ENCODE results near the gene ADSS1.

Gene ADSS1

GRCh38 chr14:104769324-104770071, 45.5 kb downstream of the ADSS1 start:
- DNase-seq (ENCODE audit: low spot score): no peak

- DNase-seq (ENCODE audit: low spot score): no peak
Measured at GRCh38 chr14:104770072-104770579, 46.1 kb downstream of the ADSS1 start.

GRCh38 chr14:104770851-104771272, 46.8 kb downstream of the ADSS1 start:
- DNase-seq (ENCODE audit: low spot score): no peak

- no peak for DNase-seq (ENCODE audit: low spot score)
Measured at GRCh38 chr14:104771374-104771773, 47.3 kb downstream of the ADSS1 start.

- no peak for DNase-seq (ENCODE audit: low spot score)
Measured at GRCh38 chr14:104771918-104772706, 48.1 kb downstream of the ADSS1 start.

GRCh38 chr14:104772707-104773504, 48.9 kb downstream of the ADSS1 start:
- DNase-seq (ENCODE audit: low spot score): no peak

- no peak for DNase-seq (ENCODE audit: low spot score)
Measured at GRCh38 chr14:104773505-104774452, 49.8 kb downstream of the ADSS1 start.

- no peak for DNase-seq (ENCODE audit: low spot score)
Measured at GRCh38 chr14:104774453-104775072, 50.5 kb downstream of the ADSS1 start.

GRCh38 chr14:104775073-104775489, 51.1 kb downstream of the ADSS1 start:
- no peak for DNase-seq (ENCODE audit: low spot score)

GRCh38 chr14:104776481-104776880, 52.5 kb downstream of the ADSS1 start:
- DNase-seq (ENCODE audit: low spot score): no peak

- DNase-seq (ENCODE audit: low spot score): no peak
Measured at GRCh38 chr14:104776961-104777807, 53.2 kb downstream of the ADSS1 start.

GRCh38 chr14:104777808-104778249, 53.8 kb downstream of the ADSS1 start:
- DNase-seq (ENCODE audit: low spot score): no peak

- no peak for DNase-seq (ENCODE audit: low spot score)
Measured at GRCh38 chr14:104778694-104779331, 54.8 kb downstream of the ADSS1 start.

- no peak for DNase-seq (ENCODE audit: low spot score)
Measured at GRCh38 chr14:104779776-104780512, 55.9 kb downstream of the ADSS1 start.

GRCh38 chr14:104780513-104781030, 56.5 kb downstream of the ADSS1 start:
- DNase-seq (ENCODE audit: low spot score): no peak

GRCh38 chr14:104781271-104782077, 57.4 kb downstream of the ADSS1 start:
- no peak for DNase-seq (ENCODE audit: low spot score)

- DNase-seq (ENCODE audit: low spot score): no peak
Measured at GRCh38 chr14:104782086-104782807, 58.2 kb downstream of the ADSS1 start.

All from hematopoietic multipotent progenitor cell treated with erythropoietin and hydrocortisone succinate and interleukin-3 and kit ligand, for 15 days (in vitro differentiated cells).